AG09309 (cell line): ENCODE results near the gene PTPN18.

Experiments
- DNase-seq: peaks from one replicate; pipeline ENCODE4 v3.0.0-alpha.2; 2010; ENCODE audit warnings: low read depth
- H3K4me3 ChIP-seq: 2 replicates; pipeline ENCODE4 v1.5.1; 2011; ENCODE audit warnings: mild to moderate bottlenecking, low read depth, low read length, moderate library complexity; ENCODE audit not compliant: control insufficient read depth
- TF ChIP-seq, protein P1 (sequence below): IDR thresholded peaks from 2 replicates; pipeline ENCODE4 v1.5.1; 2011; ENCODE audit warnings: mild to moderate bottlenecking, low read depth, low read length, inconsistent platforms; ENCODE audit not compliant: insufficient read depth, control insufficient read depth; ENCODE audit errors: missing control alignments

Gene PTPN18

GRCh38 chr2:130345611-130346010 lies 10.2 kb upstream of the PTPN18 start:
- H3K4me3 ChIP-seq, result no peak overlapping the region
- DNase-seq, result no peak
- TF ChIP-seq, protein P1, sequence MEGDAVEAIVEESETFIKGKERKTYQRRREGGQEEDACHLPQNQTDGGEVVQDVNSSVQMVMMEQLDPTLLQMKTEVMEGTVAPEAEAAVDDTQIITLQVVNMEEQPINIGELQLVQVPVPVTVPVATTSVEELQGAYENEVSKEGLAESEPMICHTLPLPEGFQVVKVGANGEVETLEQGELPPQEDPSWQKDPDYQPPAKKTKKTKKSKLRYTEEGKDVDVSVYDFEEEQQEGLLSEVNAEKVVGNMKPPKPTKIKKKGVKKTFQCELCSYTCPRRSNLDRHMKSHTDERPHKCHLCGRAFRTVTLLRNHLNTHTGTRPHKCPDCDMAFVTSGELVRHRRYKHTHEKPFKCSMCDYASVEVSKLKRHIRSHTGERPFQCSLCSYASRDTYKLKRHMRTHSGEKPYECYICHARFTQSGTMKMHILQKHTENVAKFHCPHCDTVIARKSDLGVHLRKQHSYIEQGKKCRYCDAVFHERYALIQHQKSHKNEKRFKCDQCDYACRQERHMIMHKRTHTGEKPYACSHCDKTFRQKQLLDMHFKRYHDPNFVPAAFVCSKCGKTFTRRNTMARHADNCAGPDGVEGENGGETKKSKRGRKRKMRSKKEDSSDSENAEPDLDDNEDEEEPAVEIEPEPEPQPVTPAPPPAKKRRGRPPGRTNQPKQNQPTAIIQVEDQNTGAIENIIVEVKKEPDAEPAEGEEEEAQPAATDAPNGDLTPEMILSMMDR, result no peak

GRCh38 chr2:130346041-130346740 lies 9.7 kb upstream of the PTPN18 start:
- no peak for DNase-seq
- TF ChIP-seq, protein P1, result no peak
- no peak overlapping the region for H3K4me3 ChIP-seq

GRCh38 chr2:130346741-130347066 lies 9.2 kb upstream of the PTPN18 start:
- no peak overlapping the region for H3K4me3 ChIP-seq
- no peak for DNase-seq
- TF ChIP-seq, protein P1, result no peak

DNA sequence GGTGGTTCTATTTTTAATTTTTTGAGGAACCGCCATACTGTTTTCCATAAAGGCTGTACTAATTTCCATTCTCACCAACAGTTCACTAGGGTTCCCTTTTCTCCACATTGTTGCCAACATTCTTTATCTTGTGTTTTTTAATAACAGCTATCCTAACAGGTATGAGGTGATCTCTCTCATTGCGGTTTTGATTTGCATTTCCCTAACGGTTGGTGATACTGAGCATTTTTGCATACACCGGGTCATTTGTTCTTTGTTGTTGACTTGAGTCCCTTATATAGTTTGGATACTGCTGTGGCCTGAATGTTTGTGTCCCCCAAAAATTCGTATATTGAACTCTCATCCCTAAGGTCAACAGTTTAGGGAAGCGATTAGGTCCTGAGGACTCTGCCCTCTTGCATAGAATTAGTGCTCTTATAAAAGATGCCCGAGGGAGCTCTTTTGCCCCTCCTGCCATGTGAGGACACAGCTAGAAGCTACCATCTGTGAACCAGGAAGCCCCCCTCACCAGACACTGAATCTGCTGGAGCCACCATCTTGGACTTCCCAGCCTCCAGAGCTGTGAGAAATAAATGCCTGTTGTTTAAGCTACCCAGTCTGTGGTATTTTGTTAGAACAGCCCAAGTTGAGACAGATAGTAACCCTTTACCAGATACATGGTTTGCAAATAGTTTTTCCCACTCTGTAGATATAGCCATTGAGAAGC lies 8.5 kb upstream of the PTPN18 start:
- no peak overlapping the region for H3K4me3 ChIP-seq
- TF ChIP-seq, protein P1, result no peak
- no peak for DNase-seq

DNA sequence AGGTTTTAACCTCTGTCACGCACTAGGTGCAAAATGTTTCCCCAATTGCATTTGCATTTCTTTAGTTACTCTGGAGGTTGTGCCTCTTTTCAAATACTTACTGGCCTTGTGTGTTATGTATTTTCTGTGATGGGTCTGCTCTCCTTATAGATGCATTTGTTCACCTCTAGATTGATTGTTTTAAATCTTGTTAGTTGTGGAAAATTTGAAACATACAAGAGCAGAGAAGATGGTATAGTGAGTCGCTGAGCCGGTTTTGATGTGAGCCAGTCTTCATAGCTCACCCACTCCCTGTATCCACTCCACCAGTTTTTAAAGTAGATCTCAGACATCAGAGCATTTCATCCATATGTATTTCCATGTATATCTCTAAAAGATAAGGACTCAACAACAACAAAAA lies 6.7 kb upstream of the PTPN18 start:
- no peak for DNase-seq
- TF ChIP-seq, protein P1, result no peak
- no peak overlapping the region for H3K4me3 ChIP-seq

DNA sequence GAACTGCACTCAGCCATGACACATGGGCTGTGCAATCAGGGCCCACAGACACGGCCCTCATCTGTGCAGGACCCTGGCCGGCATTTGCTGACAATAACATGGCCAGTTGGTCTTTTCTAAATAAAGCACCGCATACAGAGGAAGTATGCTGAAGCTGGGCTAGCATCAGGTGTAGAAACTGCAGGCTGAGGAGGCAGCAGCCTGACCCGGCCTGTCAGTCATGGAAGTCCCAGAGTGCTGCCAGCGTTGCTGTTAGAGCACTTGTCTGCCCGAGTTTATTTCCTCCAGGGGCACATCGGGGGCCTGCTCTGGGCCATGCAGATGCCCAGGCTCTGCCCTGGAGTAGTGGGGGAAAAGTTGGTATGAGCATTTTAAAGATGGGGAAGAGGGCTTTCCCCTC lies 4.1 kb upstream of the PTPN18 start:
- TF ChIP-seq, protein P1, result no peak
- no peak overlapping the region for H3K4me3 ChIP-seq
- DNase-seq, result no peak
